Nephron progenitor cell (in vitro differentiated cells): ENCODE results near the gene EVA1C.

Experiments
- DNase-seq: peaks from one replicate; pipeline ENCODE4 v3.0.0; 2021
- H3K27ac Mint-ChIP-seq: 2 replicates; pipeline ENCODE4 v1.8.0; 2021; ENCODE audit warnings: mild to moderate bottlenecking, moderate library complexity, mixed read lengths
- H3K27me3 Mint-ChIP-seq: 2 replicates; pipeline ENCODE4 v1.8.0; 2021; ENCODE audit warnings: mild to moderate bottlenecking, low read depth, mixed read lengths; ENCODE audit not compliant: poor library complexity
- H3K36me3 Mint-ChIP-seq: 2 replicates; pipeline ENCODE4 v1.8.0; 2021; ENCODE audit warnings: low read depth, mixed read lengths
- H3K4me1 Mint-ChIP-seq: 2 replicates; pipeline ENCODE4 v1.8.0; 2021; ENCODE audit warnings: mixed read lengths
- H3K4me3 Mint-ChIP-seq: 2 replicates; pipeline ENCODE4 v1.8.0; 2021; ENCODE audit warnings: mild to moderate bottlenecking, moderate library complexity, mixed read lengths
- H3K9me3 Mint-ChIP-seq: 2 replicates; pipeline ENCODE4 v1.8.0; 2021; ENCODE audit warnings: mild to moderate bottlenecking, moderate library complexity, mixed read lengths
- CTCF ChIP-seq: fragments of 200-600 bp; sonication (generic); IDR thresholded peaks from 2 replicates; pipeline ENCODE4 v1.5.0; 2021; ENCODE audit warnings: antibody characterized with exemption

The EVA1C gene

DNA sequence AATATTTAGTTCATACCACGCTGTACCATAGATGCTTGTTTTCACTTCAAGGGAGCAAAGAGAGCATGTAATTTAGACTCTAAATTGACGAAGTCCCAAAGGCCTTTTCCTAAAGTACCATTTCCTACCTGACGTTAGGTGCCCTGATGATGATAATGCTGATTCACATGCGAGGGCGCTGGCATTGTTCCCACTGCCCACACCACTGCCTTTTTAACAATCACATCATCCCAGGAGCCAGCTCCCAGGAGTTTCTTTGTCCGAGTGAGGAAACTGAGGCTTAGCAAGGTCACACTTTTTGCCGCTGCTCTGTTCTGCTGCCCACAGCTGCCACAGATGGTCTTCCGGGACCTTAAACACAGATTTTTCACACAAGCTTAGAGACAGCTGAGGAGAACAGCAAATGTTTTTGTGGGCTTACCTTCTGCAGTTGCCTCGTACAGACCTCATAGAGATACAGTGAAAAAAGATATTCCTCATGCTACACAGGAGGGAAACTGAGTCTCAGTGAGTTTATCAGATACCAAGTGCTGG is 69.4 kb downstream of the EVA1C start:
- no peak overlapping the region for H3K4me3 Mint-ChIP-seq
- peaks cover 2% of the 10 kb centered on the region for H3K27me3 Mint-ChIP-seq
- H3K36me3 Mint-ChIP-seq, result no peaks in the 10 kb centered on the region
- no peak for DNase-seq
- H3K27ac Mint-ChIP-seq, result no peak overlapping the region
- no peaks in the 10 kb centered on the region for H3K4me1 Mint-ChIP-seq
- no peaks in the 10 kb centered on the region for H3K9me3 Mint-ChIP-seq
- no peak for TF ChIP-seq CTCF

- TF ChIP-seq CTCF, result no peak
- no peak overlapping the region for H3K4me3 Mint-ChIP-seq
- no peaks in the 10 kb centered on the region for H3K4me1 Mint-ChIP-seq
- H3K27me3 Mint-ChIP-seq, result peaks cover 2% of the 10 kb centered on the region
- no peaks in the 10 kb centered on the region for H3K9me3 Mint-ChIP-seq
- DNase-seq, result no peak
- no peaks in the 10 kb centered on the region for H3K36me3 Mint-ChIP-seq
- H3K27ac Mint-ChIP-seq, result no peak overlapping the region
Measured at GRCh38 chr21:32482565-32483292, 70.2 kb downstream of the EVA1C start.

GRCh38 chr21:32483293-32483595 is 70.7 kb downstream of the EVA1C start:
- H3K27ac Mint-ChIP-seq, result no peak overlapping the region
- H3K27me3 Mint-ChIP-seq, result peaks cover 2% of the 10 kb centered on the region
- H3K9me3 Mint-ChIP-seq, result no peaks in the 10 kb centered on the region
- no peak for TF ChIP-seq CTCF
- H3K4me3 Mint-ChIP-seq, result no peak overlapping the region
- H3K4me1 Mint-ChIP-seq, result no peaks in the 10 kb centered on the region
- DNase-seq, result no peak
- no peaks in the 10 kb centered on the region for H3K36me3 Mint-ChIP-seq

GRCh38 chr21:32484706-32485380 is 72.3 kb downstream of the EVA1C start:
- DNase-seq, result no peak
- Mint-ChIP-seq H3K9me3 (peaks cover 8% of the 10 kb centered on the region), H3K4me1 (no peaks in the 10 kb centered on the region), H3K4me3 (no peak overlapping the region), H3K36me3 (no peaks in the 10 kb centered on the region), H3K27me3 (peaks cover 2% of the 10 kb centered on the region), H3K27ac (peak overlapping the region; percentile 60)
- TF ChIP-seq CTCF, result no peak

DNA sequence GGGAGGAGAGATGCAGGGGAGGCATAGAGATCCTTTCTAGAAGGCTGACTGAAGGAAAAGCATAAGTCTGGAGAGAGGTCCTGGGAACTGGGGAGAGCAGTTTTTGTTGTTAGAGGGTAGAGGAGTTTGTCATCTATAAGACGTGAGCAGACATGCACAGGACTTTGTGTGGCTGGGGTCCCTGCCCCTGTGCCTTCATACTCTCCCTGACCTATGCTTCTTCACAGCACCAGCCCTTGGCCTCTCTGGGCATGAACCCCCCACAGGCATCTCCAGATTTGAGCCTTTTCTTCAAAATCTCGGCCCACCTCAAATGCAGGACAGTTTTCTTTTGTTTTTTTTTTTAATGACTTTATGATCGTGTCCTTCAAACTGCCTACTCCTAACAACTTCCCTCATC is 79.9 kb downstream of the EVA1C start:
- Mint-ChIP-seq H3K4me3 (no peak overlapping the region), H3K27ac (no peak overlapping the region), H3K4me1 (no peaks in the 10 kb centered on the region), H3K27me3 (no peaks in the 10 kb centered on the region), H3K36me3 (no peaks in the 10 kb centered on the region), H3K9me3 (peaks cover 12% of the 10 kb centered on the region)
- DNase-seq, result no peak
- no peak for TF ChIP-seq CTCF
